Measurements from ENCODE around the gene ETV2.

The ETV2 gene

GRCh38 chr19:35608251-35608650 lies 33.3 kb upstream of the ETV2 start:
- H3K27me3 ChIP-seq (ENCODE audit: insufficient read depth, low read depth), result peaks cover 2% of the 10 kb centered on the region; the same call in 1 of the 2 replicates
- no peak for TF ChIP-seq CTCF (conservative IDR thresholded peaks at IDR 0.05; ENCODE audit: low read depth, low read length)
- peaks cover 5% of the 10 kb centered on the region for H3K4me1 ChIP-seq (ENCODE audit: low read depth, poor library complexity, severe bottlenecking)
- no peaks in the 10 kb centered on the region for H3K36me3 ChIP-seq (ENCODE audit: insufficient read depth)
- H4K20me1 ChIP-seq (ENCODE audit: insufficient read depth), result no peaks in the 10 kb centered on the region
- H3K79me2 ChIP-seq (ENCODE audit: insufficient read depth, low read depth), result no peaks in the 10 kb centered on the region; the same call in 1 of the 2 replicates
- H3K4me3 ChIP-seq (IDR thresholded peaks at IDR 0.05; ENCODE audit: insufficient read depth, low read depth, low read length), result no peak overlapping the region
- H3K27ac ChIP-seq, result no peak overlapping the region
- H2AFZ ChIP-seq (ENCODE audit: low read depth), result no peak overlapping the region
- no peak overlapping the region for H3K9ac ChIP-seq
- no peak overlapping the region for H3K4me2 ChIP-seq

- H4K20me1 ChIP-seq (ENCODE audit: insufficient read depth), result no peaks in the 10 kb centered on the region
- no peak overlapping the region for H3K4me2 ChIP-seq
- peaks cover 2% of the 10 kb centered on the region; the same call in 1 of the 2 replicates for H3K27me3 ChIP-seq (ENCODE audit: insufficient read depth, low read depth)
- no peaks in the 10 kb centered on the region; the same call in 1 of the 2 replicates for H3K79me2 ChIP-seq (ENCODE audit: insufficient read depth, low read depth)
- H3K4me3 ChIP-seq (IDR thresholded peaks at IDR 0.05; ENCODE audit: insufficient read depth, low read depth, low read length), result no peak overlapping the region
- H3K27ac ChIP-seq, result no peak overlapping the region
- no peak overlapping the region for H3K9ac ChIP-seq
- no peaks in the 10 kb centered on the region for H3K36me3 ChIP-seq (ENCODE audit: insufficient read depth)
- no peak for TF ChIP-seq CTCF (conservative IDR thresholded peaks at IDR 0.05; ENCODE audit: low read depth, low read length)
- peaks cover 9% of the 10 kb centered on the region for H3K4me1 ChIP-seq (ENCODE audit: low read depth, poor library complexity, severe bottlenecking)
- H2AFZ ChIP-seq (ENCODE audit: low read depth), result no peak overlapping the region
These were observed 31.6 kb upstream of the ETV2 start for GRCh38 chr19:35609851-35610353.

- no peaks in the 10 kb centered on the region; the same call in 1 of the 2 replicates for H3K79me2 ChIP-seq (ENCODE audit: insufficient read depth, low read depth)
- H3K27ac ChIP-seq, result 0 out of 2 replicates have a peak overlapping the region, but pooled peaks have one; percentile 46
- H3K4me2 ChIP-seq, result peak overlapping the region; percentile 66
- no peak for TF ChIP-seq CTCF (conservative IDR thresholded peaks at IDR 0.05; ENCODE audit: low read depth, low read length)
- H3K4me3 ChIP-seq (IDR thresholded peaks at IDR 0.05; ENCODE audit: insufficient read depth, low read depth, low read length), result no peak overlapping the region
- H3K4me1 ChIP-seq (ENCODE audit: low read depth, poor library complexity, severe bottlenecking), result peaks cover 9% of the 10 kb centered on the region
- H3K27me3 ChIP-seq (ENCODE audit: insufficient read depth, low read depth), result peaks cover 2% of the 10 kb centered on the region; the same call in 1 of the 2 replicates
- no peaks in the 10 kb centered on the region for H4K20me1 ChIP-seq (ENCODE audit: insufficient read depth)
- H3K36me3 ChIP-seq (ENCODE audit: insufficient read depth), result no peaks in the 10 kb centered on the region
- H2AFZ ChIP-seq (ENCODE audit: low read depth), result peak overlapping the region; percentile 80
- peak overlapping the region; percentile 88; the same call in 1 of the 2 replicates for H3K9ac ChIP-seq
These were observed 29.4 kb upstream of the ETV2 start for GRCh38 chr19:35612224-35612558.

GRCh38 chr19:35612559-35613321 lies 28.8 kb upstream of the ETV2 start, which contains the start of gene HAUS5:
Gene HAUS5 (plus strand): TSS chr19:35612735. CDS start chr19:35612795, 60 bp downstream.
- no peaks in the 10 kb centered on the region; the same call in 1 of the 2 replicates for H3K79me2 ChIP-seq (ENCODE audit: insufficient read depth, low read depth)

More at GRCh38 chr19:35612559-35613321, 28.8 kb upstream of the ETV2 start, which contains the start of gene HAUS5:
- no peaks in the 10 kb centered on the region for H4K20me1 ChIP-seq (ENCODE audit: insufficient read depth)
- TF ChIP-seq CTCF (conservative IDR thresholded peaks at IDR 0.05; ENCODE audit: low read depth, low read length), result no peak
- H3K9ac ChIP-seq, result peak within 1 kb of the TSS; percentile 88
- H2AFZ ChIP-seq (ENCODE audit: low read depth), result peak within 1 kb of the TSS; percentile 80
- peak within 1 kb of the TSS; percentile 46 for H3K27ac ChIP-seq
- no peaks in the 10 kb centered on the region for H3K36me3 ChIP-seq (ENCODE audit: insufficient read depth)
- peaks cover 2% of the 10 kb centered on the region; the same call in 1 of the 2 replicates for H3K27me3 ChIP-seq (ENCODE audit: insufficient read depth, low read depth)
- H3K4me1 ChIP-seq (ENCODE audit: low read depth, poor library complexity, severe bottlenecking), result peaks cover 9% of the 10 kb centered on the region
- H3K4me3 ChIP-seq (IDR thresholded peaks at IDR 0.05; ENCODE audit: insufficient read depth, low read depth, low read length), result no peak within 1 kb of the TSS
- H3K4me2 ChIP-seq, result peak within 1 kb of the TSS; percentile 75
